Measurements from ENCODE around the gene TNFSF15. TPM values are rescaled to one million over a fixed set of nuclear protein-coding genes. Genes with fewer than 3 reads are reported as not detected.

The TNFSF15 gene
- total and polyA plus RNA-seq, 7 donors = 0.03 to 0.13 (median 0.04) TPM; not detected in 2

GRCh38 chr9:114777821-114778609 is 27.8 kb downstream of the TNFSF15 start:
- H3K4me1 ChIP-seq = no peaks in the 10 kb centered on the region
- no peak for DNase-seq
- intact Hi-C loops (cut with DNase I) = no loop called here
- no peaks in the 10 kb centered on the region for H3K27me3 ChIP-seq (ENCODE audit: insufficient read depth in 3 of 3, low read length in 2 of 3)
- no peak overlapping the region for H3K4me3 ChIP-seq
- no peaks in the 10 kb centered on the region for H3K9me3 ChIP-seq
- H3K36me3 ChIP-seq (ENCODE audit: insufficient read depth in 1 of 2, low read depth in 1 of 2) = no peaks in the 10 kb centered on the region
- WGBS, 3 donors = 28 to 39% (median 39%) methylated on average over 6 of the region's 6 CpGs
- ATAC-seq = no peak
- H3K27ac ChIP-seq = no peak overlapping the region
- TF ChIP-seq CTCF (IDR thresholded peaks at IDR 0.05) = no peak

- H3K27me3 ChIP-seq (ENCODE audit: insufficient read depth in 3 of 3, low read length in 2 of 3) = no peaks in the 10 kb centered on the region
- TF ChIP-seq CTCF (IDR thresholded peaks at IDR 0.05) = no peak
- H3K4me1 ChIP-seq = no peaks in the 10 kb centered on the region
- H3K4me3 ChIP-seq = no peak overlapping the region
- no peak for ATAC-seq
- WGBS, 3 donors = 86 to 91% (median 86%) methylated on average over 6 of the region's 6 CpGs
- H3K36me3 ChIP-seq (ENCODE audit: insufficient read depth in 1 of 2, low read depth in 1 of 2) = no peaks in the 10 kb centered on the region
- H3K9me3 ChIP-seq = no peaks in the 10 kb centered on the region
- no peak for DNase-seq
- no peak overlapping the region for H3K27ac ChIP-seq
- intact Hi-C loops (cut with DNase I) = no loop called here
These were observed 29.0 kb downstream of the TNFSF15 start for GRCh38 chr9:114776683-114777399.

GRCh38 chr9:114775981-114776380 is 29.9 kb downstream of the TNFSF15 start:
- intact Hi-C loops (cut with DNase I) = no loop called here
- Histone ChIP-seq H3K27ac (no peak overlapping the region), H3K36me3 (ENCODE audit: insufficient read depth in 1 of 2, low read depth in 1 of 2) (no peaks in the 10 kb centered on the region), H3K27me3 (ENCODE audit: insufficient read depth in 3 of 3, low read length in 2 of 3) (no peaks in the 10 kb centered on the region), H3K4me3 (no peak overlapping the region), H3K4me1 (no peaks in the 10 kb centered on the region), H3K9me3 (no peaks in the 10 kb centered on the region)
- 80 to 84% (median 82%) methylated on average over 1 of the region's 1 CpG for WGBS, 3 donors
- ATAC-seq (no peak), DNase-seq (no peak)
- no peak for TF ChIP-seq CTCF (IDR thresholded peaks at IDR 0.05)

- Histone ChIP-seq H3K36me3 (ENCODE audit: insufficient read depth in 1 of 2, low read depth in 1 of 2) (no peaks in the 10 kb centered on the region), H3K4me1 (no peaks in the 10 kb centered on the region), H3K9me3 (no peaks in the 10 kb centered on the region), H3K27me3 (ENCODE audit: insufficient read depth in 3 of 3, low read length in 2 of 3) (no peaks in the 10 kb centered on the region), H3K27ac (no peak overlapping the region), H3K4me3 (no peak overlapping the region)
- intact Hi-C loops (cut with DNase I) = no loop called here
- ATAC-seq (no peak), DNase-seq (no peak)
- TF ChIP-seq CTCF (IDR thresholded peaks at IDR 0.05) = no peak
- 52 to 53% (median 52%) methylated on average over 1 of the region's 1 CpG for WGBS, 3 donors
These were observed 30.7 kb downstream of the TNFSF15 start for GRCh38 chr9:114775121-114775520.
